ENCODE data around the gene IMMP2L.

The IMMP2L gene

DNA sequence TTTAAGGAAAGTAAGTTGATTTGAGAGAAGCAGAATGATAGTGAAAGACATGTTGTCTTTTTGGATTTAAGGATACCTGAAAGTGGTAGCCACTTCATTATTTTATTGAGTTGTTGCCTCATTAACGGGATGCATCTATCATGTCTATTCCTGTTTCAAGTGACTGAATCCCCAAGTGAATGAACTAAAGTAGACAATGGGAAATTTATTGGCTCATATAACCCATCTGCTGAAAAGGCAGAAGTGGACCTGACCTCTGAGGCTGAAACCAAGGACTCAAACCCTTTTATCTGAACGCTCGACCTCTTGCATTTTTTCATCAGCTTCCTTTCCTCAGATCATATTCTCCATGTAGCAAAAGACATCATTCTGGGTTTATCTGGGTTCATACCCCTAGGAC is 937.0 kb downstream of the IMMP2L start:
- no peaks in the 10 kb centered on the region for H3K36me3 ChIP-seq (ENCODE audit: insufficient read depth, low read length)
- H3K4me1 ChIP-seq (ENCODE audit: insufficient read depth, low read length, poor library complexity, severe bottlenecking), result no peaks in the 10 kb centered on the region
- no peaks in the 10 kb centered on the region for H3K9me2 ChIP-seq (replicated peaks; ENCODE audit: low read depth, low read length)
- H3K9me3 ChIP-seq (ENCODE audit: insufficient read depth, low read depth, low read length), result no peaks in the 10 kb centered on the region
- no peak overlapping the region for H3K9ac ChIP-seq (ENCODE audit: low read depth, low read length, poor library complexity, severe bottlenecking)
- no peak overlapping the region for H3K4me2 ChIP-seq (ENCODE audit: low read depth, low read length, poor library complexity, severe bottlenecking)
- no peak overlapping the region for H3K4me3 ChIP-seq (ENCODE audit: low read length, poor library complexity, severe bottlenecking)
- TF ChIP-seq CTCF (conservative IDR thresholded peaks at IDR 0.05; ENCODE audit: low read length) (no peak), EZH2phosphoT487 (IDR thresholded peaks at IDR 0.05; ENCODE audit: borderline replicate concordance) (no peak)
- H3K27me3 ChIP-seq (ENCODE audit: insufficient read depth, low read length, poor library complexity, severe bottlenecking), result no peaks in the 10 kb centered on the region
- no peaks in the 10 kb centered on the region for H3K79me2 ChIP-seq (ENCODE audit: insufficient read depth, low read length)
- no peaks in the 10 kb centered on the region for H4K20me1 ChIP-seq (ENCODE audit: insufficient read depth, low read length, poor library complexity, severe bottlenecking)
- no peak overlapping the region for H2AFZ ChIP-seq (ENCODE audit: low read length)
- H3F3A ChIP-seq (ENCODE audit: low read depth), result no peaks in the 10 kb centered on the region

GRCh38 chr7:110623436-110623835 is 938.9 kb downstream of the IMMP2L start:
- Histone ChIP-seq H3K9me2 (replicated peaks; ENCODE audit: low read depth, low read length) (no peaks in the 10 kb centered on the region), H3K9me3 (ENCODE audit: insufficient read depth, low read depth, low read length) (no peaks in the 10 kb centered on the region)
- TF ChIP-seq CTCF (conservative IDR thresholded peaks at IDR 0.05; ENCODE audit: low read length), result no peak
- no peak for TF ChIP-seq EZH2phosphoT487 (IDR thresholded peaks at IDR 0.05; ENCODE audit: borderline replicate concordance)

DNA sequence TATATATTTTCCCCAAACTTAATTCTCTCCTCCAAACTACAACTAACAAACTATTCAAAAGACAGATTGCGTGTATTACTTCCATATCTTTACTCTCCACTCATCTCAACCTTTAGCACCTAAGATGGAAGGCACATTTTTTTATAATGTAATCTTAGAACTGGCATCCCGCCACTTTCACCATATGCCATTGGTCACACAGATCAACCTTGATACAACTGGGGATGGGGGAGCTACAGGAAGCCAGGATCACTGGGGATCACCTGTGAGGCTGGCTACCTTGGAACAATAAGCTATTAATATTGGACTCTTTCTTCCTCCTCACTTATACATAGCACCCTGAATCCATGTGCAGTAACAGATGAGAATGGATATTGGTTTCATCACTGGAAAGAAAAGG is 941.0 kb downstream of the IMMP2L start:
- Histone ChIP-seq H3K9ac (ENCODE audit: low read depth, low read length, poor library complexity, severe bottlenecking) (no peak overlapping the region), H3K79me2 (ENCODE audit: insufficient read depth, low read length) (no peaks in the 10 kb centered on the region), H3K36me3 (ENCODE audit: insufficient read depth, low read length) (no peaks in the 10 kb centered on the region), H3K9me3 (ENCODE audit: insufficient read depth, low read depth, low read length) (no peaks in the 10 kb centered on the region), H4K20me1 (ENCODE audit: insufficient read depth, low read length, poor library complexity, severe bottlenecking) (no peaks in the 10 kb centered on the region), H3K4me3 (ENCODE audit: low read length, poor library complexity, severe bottlenecking) (no peak overlapping the region), H3K4me1 (ENCODE audit: insufficient read depth, low read length, poor library complexity, severe bottlenecking) (no peaks in the 10 kb centered on the region), H3F3A (ENCODE audit: low read depth) (no peaks in the 10 kb centered on the region), H3K27me3 (ENCODE audit: insufficient read depth, low read length, poor library complexity, severe bottlenecking) (no peaks in the 10 kb centered on the region), H3K4me2 (ENCODE audit: low read depth, low read length, poor library complexity, severe bottlenecking) (no peak overlapping the region), H2AFZ (ENCODE audit: low read length) (no peak overlapping the region), H3K9me2 (replicated peaks; ENCODE audit: low read depth, low read length) (no peaks in the 10 kb centered on the region)
- no peak for TF ChIP-seq CTCF (conservative IDR thresholded peaks at IDR 0.05; ENCODE audit: low read length)
- TF ChIP-seq EZH2phosphoT487 (IDR thresholded peaks at IDR 0.05; ENCODE audit: borderline replicate concordance), result no peak

More at GRCh38 chr7:110623436-110623835, 938.9 kb downstream of the IMMP2L start:
- no peak overlapping the region for H3K4me2 ChIP-seq (ENCODE audit: low read depth, low read length, poor library complexity, severe bottlenecking)
- H3K4me3 ChIP-seq (ENCODE audit: low read length, poor library complexity, severe bottlenecking), result no peak overlapping the region
- no peaks in the 10 kb centered on the region for H3K27me3 ChIP-seq (ENCODE audit: insufficient read depth, low read length, poor library complexity, severe bottlenecking)
- no peaks in the 10 kb centered on the region for H3K36me3 ChIP-seq (ENCODE audit: insufficient read depth, low read length)
- H3F3A ChIP-seq (ENCODE audit: low read depth), result no peaks in the 10 kb centered on the region
- no peak overlapping the region for H3K9ac ChIP-seq (ENCODE audit: low read depth, low read length, poor library complexity, severe bottlenecking)
- no peaks in the 10 kb centered on the region for H3K4me1 ChIP-seq (ENCODE audit: insufficient read depth, low read length, poor library complexity, severe bottlenecking)
- no peak overlapping the region for H2AFZ ChIP-seq (ENCODE audit: low read length)
- H4K20me1 ChIP-seq (ENCODE audit: insufficient read depth, low read length, poor library complexity, severe bottlenecking), result no peaks in the 10 kb centered on the region
- H3K79me2 ChIP-seq (ENCODE audit: insufficient read depth, low read length), result no peaks in the 10 kb centered on the region

Data from Loucy (cell line).